Ureter (tissue), 1 donor: ENCODE results near the gene PTPN6. TPM values are rescaled to one million over a fixed set of nuclear protein-coding genes. Genes with fewer than 3 reads are reported as not detected.

Experiments used
- DNase-seq: peaks from one replicate; pipeline ENCODE4 v3.0.0-alpha.2; 2020; ENCODE audit warnings: low spot score
- total RNA-seq: library from RNA; stranded (reverse); gene quantifications from one replicate; pipeline ENCODE4 v1.2.4, GENCODE V29; 2023
- donor health status: DM: yes; HTN: yes; CAD: no.

The PTPN6 gene
- total RNA-seq, 1 donor from 2014 or later, result 40.4 TPM

DNA sequence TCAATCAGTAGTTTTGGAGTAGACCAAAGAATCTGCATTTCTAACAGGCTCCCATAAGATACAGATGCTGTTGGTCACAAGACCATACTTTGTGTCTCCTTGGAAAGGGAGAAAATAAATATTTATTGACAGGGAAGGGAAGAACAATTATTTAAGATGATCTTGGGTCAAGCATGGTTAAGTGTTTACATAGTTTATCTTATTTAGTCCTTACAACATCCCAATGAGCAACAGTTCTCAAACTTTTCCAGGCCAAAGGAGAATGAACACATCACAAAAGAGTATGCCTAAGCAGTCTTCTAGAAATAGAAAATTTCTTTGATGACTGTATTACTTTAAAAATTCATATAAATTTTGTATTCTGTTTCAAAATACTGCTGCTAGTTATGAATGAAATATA is 58.4 kb downstream of the PTPN6 start:
- DNase-seq, result no peak

Other genes with a start within 250 kb of the PTPN6 start
- gene COPS7A, start 227.3 kb upstream of the PTPN6 start, total RNA-seq, result 77.9 TPM
- gene MLF2, start 198.2 kb upstream of the PTPN6 start, total RNA-seq, result 139 TPM
- 288 TPM for gene PTMS, start 185.0 kb upstream of the PTPN6 start, total RNA-seq
- 2.3 TPM for gene LAG3, start 178.8 kb upstream of the PTPN6 start, total RNA-seq
- 18.0 TPM for gene CD4, start 161.8 kb upstream of the PTPN6 start, total RNA-seq
- 2.5 TPM for gene GPR162, start 129.5 kb upstream of the PTPN6 start, total RNA-seq
- gene P3H3, start 122.9 kb upstream of the PTPN6 start, total RNA-seq, result 27.9 TPM
- 4.5 TPM for gene GNB3, start 110.4 kb upstream of the PTPN6 start, total RNA-seq
- 1.4 TPM for gene CDCA3, start 100.1 kb upstream of the PTPN6 start, total RNA-seq
- gene USP5, start 99.2 kb upstream of the PTPN6 start, total RNA-seq, result 106 TPM
- gene TPI1, start 83.8 kb upstream of the PTPN6 start, total RNA-seq, result 418 TPM
- gene SPSB2, start 78.1 kb upstream of the PTPN6 start, total RNA-seq, result 9.9 TPM
- gene LRRC23, start 46.5 kb upstream of the PTPN6 start, total RNA-seq, result 13.5 TPM
- 29.6 TPM for gene ENO2, start 36.8 kb upstream of the PTPN6 start, total RNA-seq
- 112 TPM for gene ATN1, start 23.4 kb upstream of the PTPN6 start, total RNA-seq
- not detected for gene RNU7-1, start 7.5 kb upstream of the PTPN6 start, total RNA-seq
- 172 TPM for gene C12orf57, start 7.3 kb upstream of the PTPN6 start, total RNA-seq
- 221 TPM for gene PHB2, start 19.3 kb downstream of the PTPN6 start, total RNA-seq
- gene EMG1, start 19.6 kb downstream of the PTPN6 start, total RNA-seq, result 68.0 TPM
- gene LPCAT3, start 67.1 kb downstream of the PTPN6 start, total RNA-seq, result 95.9 TPM
- gene C1S, start 109.4 kb downstream of the PTPN6 start, total RNA-seq, result 293 TPM
- 455 TPM for gene C1R, start 141.1 kb downstream of the PTPN6 start, total RNA-seq
- gene C1RL, start 157.9 kb downstream of the PTPN6 start, total RNA-seq, result 110 TPM
- 7.5 TPM for gene RBP5, start 177.5 kb downstream of the PTPN6 start, total RNA-seq
- gene CLSTN3, start 179.0 kb downstream of the PTPN6 start, total RNA-seq, result 48.2 TPM
- 36.7 TPM for gene PEX5, start 238.3 kb downstream of the PTPN6 start, total RNA-seq